ENCODE measurements around the gene NOC2L. TPM values are rescaled to one million over a fixed set of nuclear protein-coding genes. Genes with fewer than 3 reads are reported as not detected.

The NOC2L gene
- total RNA-seq, 1 donor from 2014 or later = 90.3 TPM

DNA sequence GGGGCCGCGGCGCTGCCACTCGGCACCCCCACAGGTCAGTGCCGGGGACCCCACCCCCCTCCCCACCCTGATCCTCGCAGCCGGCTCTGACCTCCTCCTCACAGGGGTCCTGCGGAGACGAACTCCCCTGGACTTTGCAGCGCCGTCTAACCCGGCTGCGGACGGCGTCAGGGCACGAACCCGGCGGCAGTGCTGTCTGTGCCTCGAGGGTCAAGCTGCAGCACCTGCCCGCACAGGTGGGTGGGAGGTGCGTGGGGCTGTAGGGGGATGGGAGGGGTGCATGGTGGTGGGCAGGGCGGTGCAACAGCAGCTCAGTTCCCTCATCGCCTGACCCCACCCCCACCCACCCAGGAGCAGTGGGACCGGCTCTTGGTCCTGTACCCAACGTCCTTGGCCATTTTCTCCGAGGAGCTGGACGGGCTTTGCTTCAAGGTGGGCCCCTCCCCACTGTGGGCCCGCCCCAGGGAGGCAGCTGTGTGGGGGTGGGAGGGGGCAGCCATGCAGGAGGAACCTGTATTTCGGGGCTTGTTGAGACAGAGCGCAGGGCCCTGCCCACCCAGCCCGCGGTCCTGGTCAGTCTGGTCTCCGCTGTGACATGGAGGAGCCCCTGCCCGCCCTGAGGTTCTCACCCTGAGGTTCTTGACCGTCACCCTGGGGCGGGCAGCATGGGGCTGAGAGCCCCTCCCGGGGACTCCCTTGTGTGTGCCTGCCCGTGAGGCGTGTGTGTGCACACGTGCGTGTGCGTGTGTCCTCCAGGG, 12.1 kb upstream of the NOC2L start:
- peaks cover 6% of the 10 kb centered on the region for H3K4me1 Mint-ChIP-seq (ENCODE audit: low read depth, unreplicated experiment)
- peaks cover 18% of the 10 kb centered on the region for H3K27me3 Mint-ChIP-seq (ENCODE audit: unreplicated experiment)
- TF ChIP-seq, protein P1, sequence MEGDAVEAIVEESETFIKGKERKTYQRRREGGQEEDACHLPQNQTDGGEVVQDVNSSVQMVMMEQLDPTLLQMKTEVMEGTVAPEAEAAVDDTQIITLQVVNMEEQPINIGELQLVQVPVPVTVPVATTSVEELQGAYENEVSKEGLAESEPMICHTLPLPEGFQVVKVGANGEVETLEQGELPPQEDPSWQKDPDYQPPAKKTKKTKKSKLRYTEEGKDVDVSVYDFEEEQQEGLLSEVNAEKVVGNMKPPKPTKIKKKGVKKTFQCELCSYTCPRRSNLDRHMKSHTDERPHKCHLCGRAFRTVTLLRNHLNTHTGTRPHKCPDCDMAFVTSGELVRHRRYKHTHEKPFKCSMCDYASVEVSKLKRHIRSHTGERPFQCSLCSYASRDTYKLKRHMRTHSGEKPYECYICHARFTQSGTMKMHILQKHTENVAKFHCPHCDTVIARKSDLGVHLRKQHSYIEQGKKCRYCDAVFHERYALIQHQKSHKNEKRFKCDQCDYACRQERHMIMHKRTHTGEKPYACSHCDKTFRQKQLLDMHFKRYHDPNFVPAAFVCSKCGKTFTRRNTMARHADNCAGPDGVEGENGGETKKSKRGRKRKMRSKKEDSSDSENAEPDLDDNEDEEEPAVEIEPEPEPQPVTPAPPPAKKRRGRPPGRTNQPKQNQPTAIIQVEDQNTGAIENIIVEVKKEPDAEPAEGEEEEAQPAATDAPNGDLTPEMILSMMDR (IDR thresholded peaks at IDR 0.05; ENCODE audit: partially characterized antibody, unreplicated experiment) = no peak
- DNase-seq = no peak
- no peak overlapping the region for H3K27ac Mint-ChIP-seq (ENCODE audit: unreplicated experiment)
- H3K4me3 Mint-ChIP-seq (ENCODE audit: unreplicated experiment) = no peak overlapping the region
- H3K9me3 Mint-ChIP-seq (ENCODE audit: unreplicated experiment) = peaks cover 3% of the 10 kb centered on the region
- no peaks in the 10 kb centered on the region for H3K36me3 Mint-ChIP-seq (ENCODE audit: unreplicated experiment)

DNA sequence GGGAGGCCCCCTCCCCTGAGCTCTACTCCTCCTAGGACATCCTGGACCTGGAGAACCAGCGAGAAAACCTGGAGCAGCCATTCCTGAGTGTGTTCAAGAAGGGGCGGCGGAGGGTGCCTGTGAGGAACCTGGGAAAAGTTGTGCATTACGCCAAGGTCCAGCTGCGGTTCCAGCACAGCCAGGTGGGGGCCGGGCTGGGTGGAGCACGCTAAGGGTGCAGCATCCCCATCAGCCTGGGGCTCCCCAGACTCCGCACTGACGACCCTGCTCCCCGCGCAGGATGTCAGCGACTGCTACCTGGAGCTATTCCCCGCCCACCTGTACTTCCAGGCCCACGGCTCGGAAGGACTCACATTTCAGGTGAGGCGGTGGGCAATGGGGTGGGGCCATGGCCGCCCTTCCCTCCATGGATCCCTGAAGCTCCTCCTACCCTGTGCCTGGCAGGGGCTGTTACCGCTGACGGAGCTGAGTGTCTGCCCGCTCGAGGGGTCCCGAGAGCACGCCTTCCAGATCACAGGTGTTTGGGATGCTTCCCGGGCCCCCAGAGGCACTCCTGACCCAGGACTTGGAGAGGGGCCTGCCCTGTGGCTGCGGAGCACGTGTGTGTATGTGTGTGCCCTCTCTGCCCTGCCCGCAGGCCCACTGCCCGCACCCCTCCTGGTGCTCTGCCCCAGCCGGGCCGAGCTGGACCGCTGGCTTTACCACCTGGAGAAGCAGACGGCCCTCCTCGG, 11.4 kb upstream of the NOC2L start:
- TF ChIP-seq, protein P1 (IDR thresholded peaks at IDR 0.05; ENCODE audit: partially characterized antibody, unreplicated experiment) = no peak
- DNase-seq = no peak
- Mint-ChIP-seq H3K27me3 (ENCODE audit: unreplicated experiment) (peaks cover 16% of the 10 kb centered on the region), H3K9me3 (ENCODE audit: unreplicated experiment) (peaks cover 3% of the 10 kb centered on the region), H3K36me3 (ENCODE audit: unreplicated experiment) (no peaks in the 10 kb centered on the region), H3K4me3 (ENCODE audit: unreplicated experiment) (no peak overlapping the region), H3K27ac (ENCODE audit: unreplicated experiment) (no peak overlapping the region), H3K4me1 (ENCODE audit: low read depth, unreplicated experiment) (peaks cover 6% of the 10 kb centered on the region)

DNA sequence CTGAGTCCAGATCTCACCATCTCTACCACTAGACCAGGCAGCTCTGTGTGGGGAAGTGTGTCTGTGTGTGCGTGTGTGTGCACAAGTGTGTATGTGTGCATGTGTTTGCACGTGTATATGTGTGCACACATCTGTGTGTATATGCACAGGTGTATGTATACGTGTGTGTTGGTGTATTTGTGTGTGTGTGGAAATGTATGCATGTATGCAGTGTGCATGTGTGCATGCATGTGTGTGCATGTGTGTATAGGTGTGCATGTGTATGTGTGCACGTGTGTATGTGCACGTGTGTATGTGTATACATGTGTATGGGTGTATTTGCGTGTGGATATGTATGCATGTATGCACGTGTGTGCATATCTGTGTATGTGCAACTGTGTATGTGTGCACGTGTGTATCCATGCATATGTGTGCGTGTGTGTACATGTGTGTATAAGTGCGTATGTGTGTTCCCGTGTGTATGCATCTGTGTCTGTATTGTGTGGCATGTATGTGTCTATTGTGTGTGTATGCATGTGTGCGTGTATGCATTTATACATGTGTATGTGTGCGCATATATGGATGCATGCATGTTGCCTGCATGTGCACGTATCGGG, 10.3 kb upstream of the NOC2L start:
- Mint-ChIP-seq H3K4me1 (ENCODE audit: low read depth, unreplicated experiment) (peaks cover 6% of the 10 kb centered on the region), H3K9me3 (ENCODE audit: unreplicated experiment) (peaks cover 5% of the 10 kb centered on the region), H3K27ac (ENCODE audit: unreplicated experiment) (no peak overlapping the region), H3K4me3 (ENCODE audit: unreplicated experiment) (no peak overlapping the region), H3K27me3 (ENCODE audit: unreplicated experiment) (peaks cover 12% of the 10 kb centered on the region), H3K36me3 (ENCODE audit: unreplicated experiment) (no peaks in the 10 kb centered on the region)
- no peak for DNase-seq
- TF ChIP-seq, protein P1 (IDR thresholded peaks at IDR 0.05; ENCODE audit: partially characterized antibody, unreplicated experiment) = no peak

DNA sequence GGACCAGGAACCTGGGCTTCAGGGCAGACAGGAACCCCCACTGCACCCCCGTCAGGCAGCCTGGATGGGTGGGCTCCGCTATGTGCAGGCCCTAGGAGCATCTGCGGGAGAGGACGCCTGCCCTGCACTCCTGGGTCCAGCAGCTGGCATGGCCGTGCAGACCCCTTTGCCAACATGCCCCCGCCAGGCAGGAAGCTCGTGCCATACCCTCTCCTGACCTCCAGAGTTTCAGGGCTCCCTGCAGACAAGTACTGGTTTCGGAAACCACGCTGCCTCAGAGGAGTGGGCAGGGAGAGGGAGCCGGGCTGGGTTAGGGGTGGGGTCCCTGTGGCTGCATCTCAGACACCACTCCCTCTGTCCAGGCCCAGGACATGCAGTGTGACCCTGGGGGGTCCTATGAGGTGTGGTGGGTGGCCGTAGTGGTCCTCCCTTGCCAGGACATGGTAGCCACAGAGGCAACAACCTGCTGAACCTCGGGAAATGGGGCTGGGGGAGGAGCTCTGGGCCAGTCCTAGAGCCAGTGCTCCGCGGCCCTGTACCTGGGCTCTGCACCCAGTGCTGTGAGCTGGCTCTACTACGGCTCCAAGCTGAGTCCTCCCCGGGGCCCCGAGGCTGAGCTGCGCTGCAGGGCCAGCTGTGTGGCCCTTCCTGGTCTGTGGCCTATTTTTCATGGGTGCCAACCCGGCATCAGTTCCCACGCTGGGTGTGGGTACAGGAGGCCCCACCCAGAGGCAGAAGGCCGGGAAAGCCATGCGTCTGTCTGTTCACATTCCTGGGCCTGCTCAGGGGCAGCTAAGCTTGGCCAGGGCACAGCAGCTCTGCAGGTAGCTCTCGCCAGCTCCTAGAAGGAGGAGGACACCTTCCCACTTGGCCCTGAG, 8.6 kb upstream of the NOC2L start:
- H3K36me3 Mint-ChIP-seq (ENCODE audit: unreplicated experiment) = no peaks in the 10 kb centered on the region
- peaks cover 12% of the 10 kb centered on the region for H3K27me3 Mint-ChIP-seq (ENCODE audit: unreplicated experiment)
- peaks cover 6% of the 10 kb centered on the region for H3K4me1 Mint-ChIP-seq (ENCODE audit: low read depth, unreplicated experiment)
- H3K4me3 Mint-ChIP-seq (ENCODE audit: unreplicated experiment) = no peak overlapping the region
- TF ChIP-seq, protein P1 (IDR thresholded peaks at IDR 0.05; ENCODE audit: partially characterized antibody, unreplicated experiment) = no peak
- H3K27ac Mint-ChIP-seq (ENCODE audit: unreplicated experiment) = no peak overlapping the region
- H3K9me3 Mint-ChIP-seq (ENCODE audit: unreplicated experiment) = peaks cover 5% of the 10 kb centered on the region
- no peak for DNase-seq
